ENCODE results near the gene NLRC5. TPM values are rescaled to one million over a fixed set of nuclear protein-coding genes. Genes with fewer than 3 reads are reported as not detected.

Gene NLRC5
- total RNA-seq, 1 donor from 2014 or later: 1.5 TPM

- no peak for TF ChIP-seq CTCF (IDR thresholded peaks at IDR 0.05; ENCODE audit: partially characterized antibody, unreplicated experiment)
- Mint-ChIP-seq H3K9me3 (ENCODE audit: unreplicated experiment) (peaks cover 4% of the 10 kb centered on the region), H3K36me3 (ENCODE audit: unreplicated experiment) (no peaks in the 10 kb centered on the region), H3K27ac (ENCODE audit: unreplicated experiment) (no peak overlapping the region), H3K27me3 (ENCODE audit: unreplicated experiment) (peaks cover 7% of the 10 kb centered on the region), H3K4me1 (ENCODE audit: low read depth, unreplicated experiment) (no peaks in the 10 kb centered on the region), H3K4me3 (ENCODE audit: unreplicated experiment) (no peak overlapping the region)
- DNase-seq: no peak
Measured at GRCh38 chr16:57025941-57026777, 36.8 kb downstream of the NLRC5 start.

GRCh38 chr16:57026778-57027062 is 37.4 kb downstream of the NLRC5 start:
- Mint-ChIP-seq H3K4me3 (ENCODE audit: unreplicated experiment) (no peak overlapping the region), H3K4me1 (ENCODE audit: low read depth, unreplicated experiment) (no peaks in the 10 kb centered on the region), H3K9me3 (ENCODE audit: unreplicated experiment) (peaks cover 4% of the 10 kb centered on the region)

GRCh38 chr16:57027067-57027466 is 37.7 kb downstream of the NLRC5 start:
- Mint-ChIP-seq H3K27ac (ENCODE audit: unreplicated experiment) (no peak overlapping the region), H3K36me3 (ENCODE audit: unreplicated experiment) (no peaks in the 10 kb centered on the region), H3K9me3 (ENCODE audit: unreplicated experiment) (peaks cover 4% of the 10 kb centered on the region), H3K4me1 (ENCODE audit: low read depth, unreplicated experiment) (no peaks in the 10 kb centered on the region), H3K27me3 (ENCODE audit: unreplicated experiment) (peaks cover 5% of the 10 kb centered on the region), H3K4me3 (ENCODE audit: unreplicated experiment) (no peak overlapping the region)
- no peak for DNase-seq
- TF ChIP-seq CTCF (IDR thresholded peaks at IDR 0.05; ENCODE audit: partially characterized antibody, unreplicated experiment): no peak

More at GRCh38 chr16:57026778-57027062, 37.4 kb downstream of the NLRC5 start:
- DNase-seq: no peak
- Mint-ChIP-seq H3K27me3 (ENCODE audit: unreplicated experiment) (peaks cover 5% of the 10 kb centered on the region), H3K27ac (ENCODE audit: unreplicated experiment) (no peak overlapping the region), H3K36me3 (ENCODE audit: unreplicated experiment) (no peaks in the 10 kb centered on the region)
- TF ChIP-seq CTCF (IDR thresholded peaks at IDR 0.05; ENCODE audit: partially characterized antibody, unreplicated experiment): no peak

GRCh38 chr16:57028086-57028485 is 38.7 kb downstream of the NLRC5 start:
- no peaks in the 10 kb centered on the region for H3K4me1 Mint-ChIP-seq (ENCODE audit: low read depth, unreplicated experiment)
- no peak overlapping the region for H3K27ac Mint-ChIP-seq (ENCODE audit: unreplicated experiment)
- no peak for TF ChIP-seq CTCF (IDR thresholded peaks at IDR 0.05; ENCODE audit: partially characterized antibody, unreplicated experiment)
- peaks cover 5% of the 10 kb centered on the region for H3K27me3 Mint-ChIP-seq (ENCODE audit: unreplicated experiment)
- peaks cover 3% of the 10 kb centered on the region for H3K9me3 Mint-ChIP-seq (ENCODE audit: unreplicated experiment)
- H3K4me3 Mint-ChIP-seq (ENCODE audit: unreplicated experiment): no peak overlapping the region
- no peak for DNase-seq
- no peaks in the 10 kb centered on the region for H3K36me3 Mint-ChIP-seq (ENCODE audit: unreplicated experiment)
